Vagina (tissue), 2 donors: ENCODE data around the gene NINJ2. TPM values are rescaled to one million over a fixed set of nuclear protein-coding genes. Genes with fewer than 3 reads are reported as not detected.

ENCODE experiments used
- DNase-seq, 2 donors: peaks; one replicate each; pipeline ENCODE4 v3.0.0-alpha.2; 2017; ENCODE audit errors: extremely low spot score in 2 of 2
- H3K27ac ChIP-seq: fragments of 200-600 bp; sonication (generic); one replicate; pipeline ENCODE4 v1.5.1; 2019
- H3K27me3 ChIP-seq: fragments of 200-600 bp; sonication (generic); one replicate; pipeline ENCODE4 v1.5.1; 2019
- H3K36me3 ChIP-seq, 2 donors: fragments of 200-600 bp; sonication (generic); one replicate each; pipeline ENCODE4 v1.5.1; 2017 to 2019
- H3K4me1 ChIP-seq: fragments of 200-600 bp; sonication (generic); one replicate; pipeline ENCODE4 v1.5.1; 2019
- H3K4me3 ChIP-seq, 2 donors: fragments of 200-600 bp; sonication (generic); 1 replicate in 1 of 2; 2 replicates in 1 of 2; pipeline ENCODE4 v1.5.1; 2016 to 2019
- H3K9me3 ChIP-seq: fragments of 200-600 bp; sonication (generic); one replicate; pipeline ENCODE4 v1.5.1; 2019
- POLR2A ChIP-seq, 2 donors: fragments of 450-650 bp; IDR thresholded peaks; one replicate each; pipeline ENCODE4 v1.6.1; 2017; ENCODE audit warnings: antibody characterized with exemption in 2 of 2, mild to moderate bottlenecking in 2 of 2, moderate library complexity in 2 of 2
- POLR2AphosphoS5 ChIP-seq, 2 donors: sonication (generic); formaldehyde crosslinking; IDR thresholded peaks; one replicate each; pipeline ENCODE4 v1.9.0; 2017; ENCODE audit warnings: antibody characterized with exemption in 2 of 2, mild to moderate bottlenecking in 2 of 2, low read depth in 1 of 2; ENCODE audit not compliant: insufficient read depth in 1 of 2
- intact Hi-C: fragments of 100-400 bp; cut with DNase I; formaldehyde crosslinking; loops from one replicate; pipeline ENCODE4 v1.15.1; 2023
- total RNA-seq: library from RNA; depleted of rRNA; stranded (reverse); fragments of >200 nt; gene quantifications from one replicate; pipeline ENCODE4 v1.2.3, GENCODE V29; 2016
- TF ChIP-seq, protein P1 (sequence below), 3 experiments: fragments of 450-650 bp in 2 of 3; fragments of 200-600 bp in 1 of 3; sonication (generic) in 1 of 3; IDR thresholded peaks; one replicate each; pipeline ENCODE4 v1.5.1; 2017 to 2019; ENCODE audit warnings: antibody characterized with exemption in 3 of 3, mild to moderate bottlenecking in 2 of 3, moderate library complexity in 2 of 3

Gene NINJ2
- total RNA-seq, 1 donor from 2014 or later = 23.8 TPM

DNA sequence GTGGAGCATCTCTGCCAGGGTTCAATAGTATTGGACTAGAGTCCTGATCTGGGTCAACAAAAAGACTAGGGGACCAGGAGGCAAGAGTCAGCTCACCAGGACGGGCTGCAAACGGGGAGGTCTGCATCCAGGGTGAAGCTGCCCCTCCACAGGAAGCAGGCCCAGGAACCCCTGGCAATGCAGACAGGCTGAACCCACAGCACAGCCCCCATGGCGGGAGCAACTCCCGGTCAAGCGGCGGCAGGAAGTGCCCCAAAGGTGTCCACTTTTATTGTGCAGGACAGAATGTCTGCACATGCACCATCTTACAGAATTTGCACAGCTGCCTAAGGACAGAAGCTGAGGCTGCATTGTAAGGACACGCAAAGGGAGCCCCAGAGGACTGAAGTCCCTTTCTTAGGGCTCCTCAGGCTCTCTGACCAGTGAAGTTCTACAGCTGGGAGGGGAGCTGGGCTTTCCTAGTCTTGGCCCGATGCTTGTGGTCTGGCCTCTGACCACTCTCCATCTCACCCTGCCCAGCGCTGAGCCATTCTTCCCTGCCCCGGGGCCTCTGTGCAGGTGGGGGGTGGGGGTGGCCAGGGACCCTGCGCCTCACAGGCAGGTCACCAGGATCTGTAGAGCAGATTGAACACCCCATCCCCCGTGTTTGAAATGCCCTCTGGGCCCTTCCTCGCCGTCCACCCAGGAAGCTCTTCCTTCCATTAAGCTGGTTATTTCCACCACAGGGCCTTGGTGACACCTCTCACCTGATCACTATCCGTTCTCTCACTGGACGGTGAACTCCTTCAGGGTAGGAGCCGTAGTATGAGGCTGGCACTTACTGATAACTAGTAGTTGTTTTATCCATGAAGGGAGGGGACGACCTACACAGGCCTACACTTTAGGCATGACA, 75.9 kb downstream of the NINJ2 start:
- Histone ChIP-seq H3K9me3 (no peaks in the 10 kb centered on the region), H3K4me1 (no peaks in the 10 kb centered on the region), H3K27ac (no peak overlapping the region), H3K36me3 (no peaks in the 10 kb centered on the region), H3K27me3 (no peaks in the 10 kb centered on the region), H3K4me3 (no peak overlapping the region)
- no peak for DNase-seq
- TF ChIP-seq, protein P1, sequence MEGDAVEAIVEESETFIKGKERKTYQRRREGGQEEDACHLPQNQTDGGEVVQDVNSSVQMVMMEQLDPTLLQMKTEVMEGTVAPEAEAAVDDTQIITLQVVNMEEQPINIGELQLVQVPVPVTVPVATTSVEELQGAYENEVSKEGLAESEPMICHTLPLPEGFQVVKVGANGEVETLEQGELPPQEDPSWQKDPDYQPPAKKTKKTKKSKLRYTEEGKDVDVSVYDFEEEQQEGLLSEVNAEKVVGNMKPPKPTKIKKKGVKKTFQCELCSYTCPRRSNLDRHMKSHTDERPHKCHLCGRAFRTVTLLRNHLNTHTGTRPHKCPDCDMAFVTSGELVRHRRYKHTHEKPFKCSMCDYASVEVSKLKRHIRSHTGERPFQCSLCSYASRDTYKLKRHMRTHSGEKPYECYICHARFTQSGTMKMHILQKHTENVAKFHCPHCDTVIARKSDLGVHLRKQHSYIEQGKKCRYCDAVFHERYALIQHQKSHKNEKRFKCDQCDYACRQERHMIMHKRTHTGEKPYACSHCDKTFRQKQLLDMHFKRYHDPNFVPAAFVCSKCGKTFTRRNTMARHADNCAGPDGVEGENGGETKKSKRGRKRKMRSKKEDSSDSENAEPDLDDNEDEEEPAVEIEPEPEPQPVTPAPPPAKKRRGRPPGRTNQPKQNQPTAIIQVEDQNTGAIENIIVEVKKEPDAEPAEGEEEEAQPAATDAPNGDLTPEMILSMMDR (IDR thresholded peaks at IDR 0.05) = no peak
- TF ChIP-seq POLR2A (IDR thresholded peaks at IDR 0.05) (no peak), POLR2AphosphoS5 (IDR thresholded peaks at IDR 0.05; ENCODE audit: insufficient read depth in 1 of 2, low read depth in 1 of 2) (no peak)
- intact Hi-C loops = no loop called here

DNA sequence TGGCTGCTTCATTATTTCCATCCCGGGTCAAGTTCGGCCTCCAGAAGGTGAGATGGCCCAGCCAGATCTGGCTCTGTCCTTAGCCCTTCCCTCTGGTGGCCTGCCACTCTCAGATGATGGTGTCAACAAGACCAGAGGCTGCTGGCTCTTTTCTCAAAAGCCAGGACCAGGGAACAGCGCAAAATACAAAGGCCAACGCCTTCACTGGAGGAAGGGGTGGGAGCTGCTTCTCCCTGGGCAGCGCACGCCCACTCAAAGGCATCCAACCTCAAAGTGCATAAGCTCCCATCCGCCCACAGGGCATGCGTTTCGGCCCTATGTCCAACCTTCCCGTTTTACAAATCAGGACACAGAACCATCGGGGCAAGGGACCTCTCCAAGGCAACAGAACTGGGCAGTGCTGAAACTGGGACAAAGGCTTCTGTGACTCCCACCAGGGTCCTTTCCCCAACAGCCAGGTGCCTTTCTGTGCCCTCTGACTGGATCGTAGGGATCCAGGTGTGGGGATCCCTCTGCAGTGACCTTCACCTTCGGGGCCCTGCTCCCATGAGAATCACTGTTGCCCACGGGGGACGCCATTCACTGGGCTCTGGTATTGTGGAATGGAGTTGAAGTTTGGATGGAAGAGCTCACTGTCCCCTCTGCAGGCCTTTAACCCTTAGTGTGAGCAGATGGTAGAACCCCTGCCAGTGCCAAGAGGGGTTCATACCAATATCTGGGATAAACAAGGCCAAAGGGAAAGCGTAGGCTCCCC, 76.8 kb downstream of the NINJ2 start:
- TF ChIP-seq POLR2A (IDR thresholded peaks at IDR 0.05) (no peak), POLR2AphosphoS5 (IDR thresholded peaks at IDR 0.05; ENCODE audit: insufficient read depth in 1 of 2, low read depth in 1 of 2) (no peak)
- TF ChIP-seq, protein P1 (IDR thresholded peaks at IDR 0.05) = no peak

DNA sequence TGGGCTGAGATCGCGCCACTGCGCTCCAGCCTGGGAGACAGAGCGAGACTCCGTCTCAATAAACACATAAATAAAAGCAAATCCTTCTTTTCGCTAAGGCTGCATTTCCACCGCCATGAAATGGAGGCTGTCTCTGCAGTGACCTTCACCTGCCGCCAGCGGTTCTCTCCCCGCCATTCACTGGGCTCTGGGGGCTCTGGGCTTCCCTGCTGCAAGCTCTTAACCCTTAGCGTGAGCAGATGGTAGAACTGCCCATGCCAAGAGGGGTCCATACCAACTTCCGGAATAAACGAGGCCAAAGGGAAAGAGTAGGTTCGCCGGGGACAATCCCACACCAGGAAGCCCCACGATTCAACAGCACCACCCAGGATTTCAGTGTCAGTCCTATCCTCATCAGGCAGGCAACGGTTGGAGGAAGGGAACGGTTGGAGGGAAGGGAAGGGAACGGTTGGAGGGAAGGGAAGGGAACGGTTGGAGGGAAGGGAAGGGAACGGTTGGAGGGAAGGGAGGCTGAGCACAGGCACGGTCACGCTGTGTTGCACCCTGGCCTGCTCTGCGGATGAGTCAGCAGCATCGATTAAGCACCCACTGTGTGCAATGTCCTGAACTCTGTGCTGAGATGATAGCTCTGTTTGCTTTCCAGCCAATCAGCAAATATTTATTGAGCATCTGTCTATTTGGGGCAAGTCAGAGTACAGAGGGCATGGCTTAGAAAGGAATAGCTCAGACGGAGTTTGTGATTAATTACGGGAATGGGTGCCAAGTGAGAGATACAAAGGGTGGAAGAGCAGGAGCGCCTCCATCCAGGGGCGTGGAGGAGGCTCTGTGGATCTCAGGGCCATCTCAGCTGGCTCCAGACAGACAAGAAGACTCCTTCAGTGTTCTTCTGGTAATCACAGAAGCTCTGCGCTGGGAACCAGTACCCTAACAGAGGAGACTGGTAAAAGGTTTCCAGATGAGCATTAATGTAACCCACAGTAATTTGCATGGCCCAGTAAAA, 77.9 kb downstream of the NINJ2 start:
- H3K36me3 ChIP-seq = no peaks in the 10 kb centered on the region
- no peak overlapping the region for H3K27ac ChIP-seq
- TF ChIP-seq POLR2A (IDR thresholded peaks at IDR 0.05) = no peak
- TF ChIP-seq POLR2AphosphoS5 (IDR thresholded peaks at IDR 0.05; ENCODE audit: insufficient read depth in 1 of 2, low read depth in 1 of 2) = no peak
- TF ChIP-seq, protein P1 (IDR thresholded peaks at IDR 0.05) = no peak
- no peaks in the 10 kb centered on the region for H3K4me1 ChIP-seq
- no peak overlapping the region for H3K4me3 ChIP-seq
- intact Hi-C loops = no loop called here
- H3K27me3 ChIP-seq = no peaks in the 10 kb centered on the region
- no peaks in the 10 kb centered on the region for H3K9me3 ChIP-seq
- DNase-seq = no peak

More for the DNA sequence above, 76.8 kb downstream of the NINJ2 start:
- no peak for DNase-seq
- Histone ChIP-seq H3K27ac (no peak overlapping the region), H3K27me3 (no peaks in the 10 kb centered on the region), H3K4me3 (no peak overlapping the region), H3K9me3 (no peaks in the 10 kb centered on the region), H3K4me1 (no peaks in the 10 kb centered on the region), H3K36me3 (no peaks in the 10 kb centered on the region)
- intact Hi-C loops = no loop called here

DNA sequence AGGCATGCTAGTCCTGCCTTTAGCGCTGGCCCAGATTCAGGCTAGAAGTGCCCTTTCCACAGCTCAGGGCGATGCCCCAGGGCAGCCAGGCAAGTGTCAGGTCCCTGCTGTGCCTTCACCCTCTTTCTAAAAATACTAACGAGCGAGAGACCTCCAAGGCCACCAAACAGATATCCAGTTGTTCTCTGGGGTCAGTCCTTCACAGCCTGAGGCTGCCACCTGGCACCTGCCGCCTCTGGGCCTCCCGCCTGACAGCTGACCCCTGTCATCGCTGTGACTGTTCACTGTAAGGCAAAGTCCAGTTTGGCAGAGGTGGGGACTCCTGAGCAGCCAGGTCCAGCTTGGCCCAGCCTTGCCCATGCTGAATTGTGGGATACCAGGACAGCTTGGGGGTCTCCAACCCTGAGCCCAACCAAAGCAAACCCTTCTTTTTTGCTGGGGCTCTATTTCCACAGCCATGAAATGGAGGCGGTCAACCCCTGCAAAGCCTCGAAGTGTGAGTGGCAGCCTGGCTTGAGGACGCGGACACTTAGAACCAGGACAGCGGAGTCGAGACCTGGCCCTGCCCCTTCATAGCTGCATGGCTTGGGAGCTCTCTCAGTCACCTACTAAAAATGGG, 79.9 kb downstream of the NINJ2 start:
- Histone ChIP-seq H3K9me3 (no peaks in the 10 kb centered on the region), H3K27ac (no peak overlapping the region), H3K27me3 (no peaks in the 10 kb centered on the region), H3K4me3 (no peak overlapping the region), H3K4me1 (no peaks in the 10 kb centered on the region), H3K36me3 (no peaks in the 10 kb centered on the region)
- intact Hi-C loops = no loop called here
- TF ChIP-seq, protein P1 (IDR thresholded peaks at IDR 0.05) = no peak
- TF ChIP-seq POLR2A (IDR thresholded peaks at IDR 0.05) (no peak), POLR2AphosphoS5 (IDR thresholded peaks at IDR 0.05; ENCODE audit: insufficient read depth in 1 of 2, low read depth in 1 of 2) (no peak)
- no peak for DNase-seq
